GM12865 (cell line): ENCODE data around the gene GNAS-AS1.

Experiments used
- DNase-seq: peaks from one replicate; pipeline ENCODE4 v3.0.0; 2010; ENCODE audit warnings: low read depth
- H3K4me3 ChIP-seq: 2 replicates; pipeline ENCODE4 v1.5.1; 2011; ENCODE audit warnings: mild to moderate bottlenecking, low read depth, low read length, control low read depth
- CTCF ChIP-seq: IDR thresholded peaks from 2 replicates; pipeline ENCODE4 v1.5.1; 2011; ENCODE audit warnings: low read length, control low read depth, low read depth, inconsistent platforms; ENCODE audit not compliant: insufficient read depth; ENCODE audit errors: missing control alignments

The GNAS-AS1 gene

GRCh38 chr20:58852543-58853271, 2.0 kb upstream of the GNAS-AS1 start, which contains the start of gene GNAS:
Gene GNAS (plus strand): TSS chr20:58852716.
- peak; percentile 54 for DNase-seq
- peak; percentile 59 for TF ChIP-seq CTCF
- peak within 1 kb of the TSS; percentile 68 for H3K4me3 ChIP-seq

- H3K4me3 ChIP-seq = no peak overlapping the region
- DNase-seq = no peak
- TF ChIP-seq CTCF = no peak
Measured at GRCh38 chr20:58851969-58852458, 1.3 kb upstream of the GNAS-AS1 start.

GRCh38 chr20:58851221-58851968, 693 bp upstream of the GNAS-AS1 start:
- no peak for TF ChIP-seq CTCF
- no peak for DNase-seq
- H3K4me3 ChIP-seq = peak overlapping the region; percentile 68

GRCh38 chr20:58847463-58847862, 3.2 kb downstream of the GNAS-AS1 start:
- DNase-seq = no peak
- no peak for TF ChIP-seq CTCF
- H3K4me3 ChIP-seq = no peak overlapping the region

- no peak overlapping the region for H3K4me3 ChIP-seq
- no peak for DNase-seq
- no peak for TF ChIP-seq CTCF
Measured at GRCh38 chr20:58845706-58846105, 5.0 kb downstream of the GNAS-AS1 start.

GRCh38 chr20:58843128-58843556, 7.6 kb downstream of the GNAS-AS1 start:
- no peak for DNase-seq
- TF ChIP-seq CTCF = no peak
- H3K4me3 ChIP-seq = no peak overlapping the region
